IPS-20b (cell line): ENCODE results near the gene CDK14.
"Not testable (repeated sequence)": the region's sequence is repeated elsewhere in the genome, so short reads cannot be mapped to it uniquely, and the experiment has no call there.

Source experiments
- H3K27ac ChIP-seq: one replicate; pipeline ENCODE4 v1.5.1; 2013; ENCODE audit warnings: low read length
- H3K27me3 ChIP-seq: 2 replicates; pipeline ENCODE4 v1.6.1; 2013; ENCODE audit warnings: mild to moderate bottlenecking, low read length, inconsistent platforms; ENCODE audit not compliant: insufficient read depth
- H3K36me3 ChIP-seq: 2 replicates; pipeline ENCODE4 v1.6.1; 2013; ENCODE audit warnings: low read depth, mild to moderate bottlenecking, inconsistent platforms, low read length, moderate library complexity; ENCODE audit not compliant: insufficient read depth
- H3K4me1 ChIP-seq: 2 replicates; pipeline ENCODE4 v1.6.1; 2013; ENCODE audit warnings: mild to moderate bottlenecking, control low read depth, inconsistent platforms, low read length, moderate library complexity; ENCODE audit not compliant: insufficient read depth
- H3K4me3 ChIP-seq: 2 replicates; pipeline ENCODE4 v1.5.1; 2013; ENCODE audit warnings: mild to moderate bottlenecking, low read length, inconsistent platforms
- H3K9ac ChIP-seq: 2 replicates; pipeline ENCODE4 v1.6.1; 2013; ENCODE audit warnings: low read depth, mild to moderate bottlenecking, inconsistent platforms, low read length, moderate library complexity
- H3K9me3 ChIP-seq: 2 replicates; pipeline ENCODE4 v1.6.1; 2013; ENCODE audit warnings: mild to moderate bottlenecking, low read depth, low read length, inconsistent platforms; ENCODE audit not compliant: insufficient read depth

CDK14 gene

GRCh38 chr7:90618876-90619275 is 22.8 kb downstream of the CDK14 start:
- H3K4me1 ChIP-seq = peaks cover 26% of the 10 kb centered on the region
- no peaks in the 10 kb centered on the region for H3K9me3 ChIP-seq
- no peaks in the 10 kb centered on the region for H3K36me3 ChIP-seq
- H3K9ac ChIP-seq = no peak overlapping the region
- no peak overlapping the region for H3K27ac ChIP-seq
- peaks cover 12% of the 10 kb centered on the region for H3K27me3 ChIP-seq
- no peak overlapping the region for H3K4me3 ChIP-seq

- Histone ChIP-seq H3K27ac (no peak overlapping the region), H3K9me3 (no peaks in the 10 kb centered on the region), H3K4me3 (peak overlapping the region; percentile 23; the same call in 1 of the 2 replicates), H3K4me1 (peaks cover 49% of the 10 kb centered on the region), H3K36me3 (no peaks in the 10 kb centered on the region), H3K9ac (no peak overlapping the region), H3K27me3 (peaks cover 12% of the 10 kb centered on the region)
Observed at GRCh38 chr7:90621125-90621746, 25.1 kb downstream of the CDK14 start.

- Histone ChIP-seq H3K27ac (no peak overlapping the region), H3K36me3 (no peaks in the 10 kb centered on the region), H3K9ac (no peak overlapping the region), H3K27me3 (peaks cover 12% of the 10 kb centered on the region), H3K9me3 (no peaks in the 10 kb centered on the region), H3K4me3 (peak overlapping the region; percentile 23; the same call in 1 of the 2 replicates), H3K4me1 (peaks cover 53% of the 10 kb centered on the region)
Observed at GRCh38 chr7:90621747-90622140, 25.6 kb downstream of the CDK14 start.

- H3K4me1 ChIP-seq = peaks cover 53% of the 10 kb centered on the region
Observed at GRCh38 chr7:90622670-90623069, 26.5 kb downstream of the CDK14 start.

GRCh38 chr7:90624225-90624911 is 28.2 kb downstream of the CDK14 start:
- Histone ChIP-seq H3K4me1 (peaks cover 53% of the 10 kb centered on the region), H3K36me3 (no peaks in the 10 kb centered on the region), H3K27me3 (peaks cover 12% of the 10 kb centered on the region), H3K9me3 (no peaks in the 10 kb centered on the region), H3K27ac (no peak overlapping the region), H3K9ac (no peak overlapping the region), H3K4me3 (no peak overlapping the region)

More at GRCh38 chr7:90622670-90623069, 26.5 kb downstream of the CDK14 start:
- no peak overlapping the region for H3K9ac ChIP-seq
- H3K9me3 ChIP-seq = no peaks in the 10 kb centered on the region
- H3K4me3 ChIP-seq = 0 out of 2 replicates have a peak overlapping the region, but pooled peaks have one; percentile 23
- H3K27ac ChIP-seq = no peak overlapping the region
- no peaks in the 10 kb centered on the region for H3K36me3 ChIP-seq
- H3K27me3 ChIP-seq = peaks cover 12% of the 10 kb centered on the region

- H3K27ac ChIP-seq = no peak overlapping the region
- peaks cover 53% of the 10 kb centered on the region for H3K4me1 ChIP-seq
- H3K9ac ChIP-seq = no peak overlapping the region
- H3K4me3 ChIP-seq = no peak overlapping the region
- H3K27me3 ChIP-seq = peaks cover 12% of the 10 kb centered on the region
- H3K9me3 ChIP-seq = no peaks in the 10 kb centered on the region
- H3K36me3 ChIP-seq = no peaks in the 10 kb centered on the region
Observed at GRCh38 chr7:90625051-90625450, 28.9 kb downstream of the CDK14 start.

GRCh38 chr7:90625562-90625961 is 29.4 kb downstream of the CDK14 start:
- H3K27ac ChIP-seq = no peak overlapping the region
- H3K4me1 ChIP-seq = peaks cover 53% of the 10 kb centered on the region
- H3K9ac ChIP-seq = no peak overlapping the region

GRCh38 chr7:90626013-90626412 is 29.9 kb downstream of the CDK14 start:
- no peak overlapping the region for H3K27ac ChIP-seq
- peak overlapping the region; percentile 27; the same call in 1 of the 2 replicates for H3K4me3 ChIP-seq
- no peak overlapping the region for H3K9ac ChIP-seq
- no peaks in the 10 kb centered on the region for H3K9me3 ChIP-seq
- peaks cover 50% of the 10 kb centered on the region for H3K4me1 ChIP-seq
- H3K36me3 ChIP-seq = no peaks in the 10 kb centered on the region
- peaks cover 4% of the 10 kb centered on the region for H3K27me3 ChIP-seq

More at GRCh38 chr7:90625562-90625961, 29.4 kb downstream of the CDK14 start:
- peaks cover 8% of the 10 kb centered on the region for H3K27me3 ChIP-seq
- no peaks in the 10 kb centered on the region for H3K36me3 ChIP-seq
- no peaks in the 10 kb centered on the region for H3K9me3 ChIP-seq
- H3K4me3 ChIP-seq = peak overlapping the region; percentile 27; the same call in 1 of the 2 replicates

GRCh38 chr7:90629297-90629918 is 33.3 kb downstream of the CDK14 start:
- Histone ChIP-seq H3K36me3 (no peaks in the 10 kb centered on the region), H3K4me3 (no peak overlapping the region), H3K9me3 (no peaks in the 10 kb centered on the region), H3K27ac (no peak overlapping the region), H3K9ac (no peak overlapping the region), H3K4me1 (peaks cover 22% of the 10 kb centered on the region), H3K27me3 (no peaks in the 10 kb centered on the region)

GRCh38 chr7:90631502-90631901 is 35.4 kb downstream of the CDK14 start:
- H3K9me3 ChIP-seq = no peaks in the 10 kb centered on the region
- H3K4me1 ChIP-seq = peaks cover 2% of the 10 kb centered on the region; the same call in 1 of the 2 replicates
- no peaks in the 10 kb centered on the region for H3K36me3 ChIP-seq
- no peak overlapping the region for H3K9ac ChIP-seq
- no peak overlapping the region for H3K27ac ChIP-seq
- H3K27me3 ChIP-seq = no peaks in the 10 kb centered on the region
- no peak overlapping the region for H3K4me3 ChIP-seq

GRCh38 chr7:90639683-90640082 is 43.6 kb downstream of the CDK14 start:
- not testable (repeated sequence) for H3K27ac ChIP-seq, H3K9me3 ChIP-seq, H3K9ac ChIP-seq, H3K27me3 ChIP-seq, H3K4me1 ChIP-seq, H3K36me3 ChIP-seq, H3K4me3 ChIP-seq
